Lower lobe of right lung (tissue), 2 donors: ENCODE data around the gene SYNE2. TPM values are rescaled to one million over a fixed set of nuclear protein-coding genes. Genes with fewer than 3 reads are reported as not detected.

ENCODE experiments used
- ATAC-seq, 2 donors: fragments of 200-7000 bp; cut with Tn5 transposase; one replicate each; pipeline ENCODE4 v1.9.1; 2020 to 2022; ENCODE audit warnings: mild to moderate bottlenecking in 2 of 2, moderate library complexity in 2 of 2
- DNase-seq: peaks from one replicate; pipeline ENCODE4 v3.0.0-alpha.2; 2020
- H3K27ac ChIP-seq: fragments of 200-600 bp; one replicate; pipeline ENCODE4 v1.8.0; 2022
- H3K27me3 ChIP-seq: fragments of 200-600 bp; one replicate; pipeline ENCODE4 v1.8.0; 2022; ENCODE audit warnings: low read depth
- H3K36me3 ChIP-seq: fragments of 200-600 bp; one replicate; pipeline ENCODE4 v1.8.0; 2022; ENCODE audit warnings: mild to moderate bottlenecking
- H3K4me1 ChIP-seq: fragments of 200-600 bp; one replicate; pipeline ENCODE4 v1.8.0; 2022
- H3K4me3 ChIP-seq: fragments of 200-600 bp; one replicate; pipeline ENCODE4 v1.8.0; 2022; ENCODE audit warnings: mild to moderate bottlenecking
- H3K9me3 ChIP-seq: fragments of 200-600 bp; one replicate; pipeline ENCODE4 v1.8.0; 2022
- CTCF ChIP-seq: fragments of 200-600 bp; IDR thresholded peaks from one replicate; pipeline ENCODE4 v1.8.0; 2022; ENCODE audit warnings: antibody characterized with exemption, mild to moderate bottlenecking
- intact Hi-C: fragments of 100-400 bp; cut with DNase I; formaldehyde crosslinking; loops from one replicate; pipeline ENCODE4 v1.11.0; 2022
- total RNA-seq: library from RNA; stranded (reverse); fragmentation: NEBNext Ultra II Directional; extraction: Animal tissue kit (Norgen Biotek cat#: 25700); gene quantifications from one replicate; pipeline ENCODE4 v1.2.1, GENCODE V29; 2021
- donor health status: DM: no; HTN: yes; CAD: no; lungs with severe emphysema.

Gene SYNE2
- total RNA-seq, 1 donor from 2014 or later: 129 TPM

- H3K4me1 ChIP-seq: no peaks in the 10 kb centered on the region
- no peaks in the 10 kb centered on the region for H3K27me3 ChIP-seq
- no peaks in the 10 kb centered on the region for H3K9me3 ChIP-seq
- no peak for TF ChIP-seq CTCF
- no peak for DNase-seq
- peaks cover 62% of the 10 kb centered on the region for H3K36me3 ChIP-seq
- no peak for ATAC-seq
- no peak overlapping the region for H3K27ac ChIP-seq
- intact Hi-C loops: no loop called here
- H3K4me3 ChIP-seq: no peak overlapping the region
These were observed 222.8 kb downstream of the SYNE2 start for GRCh38 chr14:64075613-64076005.

DNA sequence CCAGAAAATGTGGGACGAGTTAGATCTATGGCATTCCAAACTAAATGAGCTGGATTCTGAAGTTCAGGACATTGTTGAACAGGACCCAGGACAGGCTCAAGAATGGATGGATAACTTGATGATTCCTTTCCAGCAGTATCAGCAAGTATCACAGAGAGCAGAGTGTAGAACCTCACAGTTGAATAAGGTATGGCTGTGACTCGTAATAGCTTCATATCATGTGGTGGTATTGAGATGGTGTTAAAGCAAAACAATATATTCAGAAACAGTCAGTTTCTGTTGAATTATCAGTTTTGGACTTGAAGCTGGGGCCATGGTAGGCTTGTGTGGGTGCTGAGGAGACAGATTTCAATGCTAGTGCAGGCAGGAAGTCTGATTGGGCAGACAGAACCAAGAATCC lies 227.6 kb downstream of the SYNE2 start:
- intact Hi-C loops: no loop called here

DNA sequence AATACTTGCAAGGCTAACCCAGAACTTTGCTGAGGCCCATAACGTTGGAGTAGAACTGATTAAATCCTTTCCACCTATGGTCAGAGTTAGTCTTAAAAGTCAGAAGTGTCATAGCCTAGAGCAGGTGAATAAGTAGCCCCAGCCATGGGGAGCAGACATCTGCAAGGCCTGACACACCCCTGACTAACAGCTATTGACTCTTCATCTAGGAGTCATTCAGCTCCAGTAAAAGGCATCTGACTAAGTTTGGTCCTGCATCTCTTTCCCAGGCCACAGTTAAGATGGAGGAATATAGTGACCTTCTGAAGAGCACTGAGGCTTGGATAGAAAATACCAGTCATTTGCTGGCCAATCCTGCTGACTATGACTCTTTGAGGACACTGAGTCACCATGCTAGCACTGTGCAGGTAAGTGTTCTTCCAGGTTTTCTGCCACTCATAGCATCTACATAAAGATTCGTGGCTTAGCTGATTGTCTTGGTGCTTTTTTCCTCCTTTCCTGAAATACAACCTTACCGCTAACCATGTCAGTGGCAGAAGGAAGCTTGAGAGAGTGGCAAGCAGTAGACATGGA lies 228.5 kb downstream of the SYNE2 start:
- intact Hi-C loops: no loop called here
- ATAC-seq (no peak), DNase-seq (no peak)
- Histone ChIP-seq H3K4me1 (no peaks in the 10 kb centered on the region), H3K36me3 (peaks cover 54% of the 10 kb centered on the region), H3K27me3 (no peaks in the 10 kb centered on the region), H3K4me3 (no peak overlapping the region), H3K9me3 (no peaks in the 10 kb centered on the region), H3K27ac (no peak overlapping the region)
- TF ChIP-seq CTCF: no peak

More for the DNA sequence above, 227.6 kb downstream of the SYNE2 start:
- no peak for TF ChIP-seq CTCF
- no peak for DNase-seq
- Histone ChIP-seq H3K36me3 (peaks cover 54% of the 10 kb centered on the region), H3K4me1 (no peaks in the 10 kb centered on the region), H3K27me3 (no peaks in the 10 kb centered on the region), H3K27ac (no peak overlapping the region), H3K4me3 (no peak overlapping the region), H3K9me3 (no peaks in the 10 kb centered on the region)
- no peak for ATAC-seq

DNA sequence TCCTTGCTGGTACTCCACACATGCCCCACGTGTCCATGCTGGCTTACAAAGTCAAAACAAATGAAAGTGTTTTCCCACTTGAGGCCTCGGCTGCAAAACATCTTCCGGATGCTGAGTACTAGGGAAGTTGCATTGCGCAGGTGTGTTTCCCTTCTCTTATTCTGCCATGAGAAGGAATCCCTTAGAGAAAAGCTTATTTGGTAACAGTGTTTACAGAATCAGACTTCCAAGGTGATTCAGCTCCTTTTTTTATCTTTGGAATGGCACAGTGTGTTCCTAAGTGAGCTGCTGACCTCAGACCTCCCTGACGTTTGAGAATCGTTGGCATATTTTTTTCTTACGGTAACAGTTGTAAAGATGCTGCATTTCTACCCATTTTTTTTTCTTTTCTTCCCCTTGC lies 230.0 kb downstream of the SYNE2 start:
- DNase-seq: no peak
- Histone ChIP-seq H3K9me3 (no peaks in the 10 kb centered on the region), H3K4me3 (no peak overlapping the region), H3K4me1 (no peaks in the 10 kb centered on the region), H3K27me3 (no peaks in the 10 kb centered on the region), H3K27ac (peak overlapping the region; percentile 4), H3K36me3 (peaks cover 58% of the 10 kb centered on the region)
- ATAC-seq: peak; percentile 78 to 88
- intact Hi-C loops: no loop called here
- no peak for TF ChIP-seq CTCF

- no peaks in the 10 kb centered on the region for H3K9me3 ChIP-seq
- H3K4me1 ChIP-seq: no peaks in the 10 kb centered on the region
- no peak for ATAC-seq
These were observed 235.8 kb downstream of the SYNE2 start for GRCh38 chr14:64088647-64088964.

More at GRCh38 chr14:64088647-64088964, 235.8 kb downstream of the SYNE2 start:
- H3K27ac ChIP-seq: no peak overlapping the region
- H3K27me3 ChIP-seq: no peaks in the 10 kb centered on the region
- intact Hi-C loops: no loop called here
- no peak for DNase-seq
- no peak overlapping the region for H3K4me3 ChIP-seq
- no peak for TF ChIP-seq CTCF
- peaks cover 28% of the 10 kb centered on the region for H3K36me3 ChIP-seq
